ENCODE results near the gene CALHM5. TPM values are rescaled to one million over a fixed set of nuclear protein-coding genes. Genes with fewer than 3 reads are reported as not detected.
A peak's percentile ranks its signal among the peaks of the same experiment; 100 is the strongest.

CALHM5 gene
- total RNA-seq, 1 experiment from 2014 or later = not detected

DNA sequence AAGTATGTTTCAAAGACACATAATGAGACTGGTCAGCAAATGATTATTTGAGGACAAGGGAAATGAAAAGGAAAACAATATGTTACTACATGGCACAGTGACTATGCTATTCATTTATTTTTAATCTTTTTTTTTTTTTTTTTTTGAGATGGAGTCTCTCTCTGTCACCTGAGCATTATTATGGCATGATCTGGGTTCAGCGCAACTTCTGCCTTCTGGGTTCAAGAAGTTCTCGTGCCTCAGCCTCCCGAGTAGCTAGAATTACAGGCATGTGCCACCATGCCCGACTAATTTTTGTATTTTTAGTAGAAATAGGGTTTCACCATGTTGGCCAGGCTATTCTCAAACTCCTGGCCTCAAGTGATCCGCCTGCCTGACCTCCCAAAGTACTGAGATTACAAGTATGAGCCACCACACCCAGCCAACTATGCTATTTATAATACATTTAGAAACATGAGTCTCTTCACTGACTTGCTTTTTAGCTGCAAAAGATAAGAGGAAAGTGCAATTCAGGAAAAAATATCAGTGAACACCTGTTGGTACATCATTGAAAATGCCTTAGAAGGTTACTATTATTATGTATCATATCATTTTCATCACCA is 45.5 kb downstream of the CALHM5 start:
- peaks cover 32% of the 10 kb centered on the region for H3K27me3 ChIP-seq (ENCODE audit: control insufficient read depth, insufficient read depth, low read length)
- CTCF ChIA-PET = no interaction called here
- H3K4me1 ChIP-seq (ENCODE audit: control insufficient read depth, insufficient read depth, low read length) = no peaks in the 10 kb centered on the region; the same call in 1 of the 2 replicates
- in situ Hi-C loops (cut with HindIII; ENCODE audit: low pct_unique_long_range_greater_than_20kb, low sequenced_read_pairs) (no loop called here), intact Hi-C loops (cut with micrococcal nuclease; ENCODE audit: unreplicated experiment) (loop anchor here (5.0 kb wide), 1 partner anchor 270 kb away; no protein-coding TSS in a partner anchor)
- DNase-seq (ENCODE audit: low read depth, low spot score) (no peak), ATAC-seq (no peak)
- no peak overlapping the region for H3K27ac ChIP-seq (ENCODE audit: low read length)
- no peak overlapping the region for H3K4me3 ChIP-seq (ENCODE audit: low read depth in 2 of 2, low read length in 2 of 2)
- no peaks in the 10 kb centered on the region for H3K9me3 ChIP-seq (ENCODE audit: control insufficient read depth, insufficient read depth, low read depth, low read length)
- no peak for TF ChIP-seq POLR2AphosphoS5 (IDR thresholded peaks at IDR 0.05; ENCODE audit: low read depth, low read length)
- TF ChIP-seq, protein P1, sequence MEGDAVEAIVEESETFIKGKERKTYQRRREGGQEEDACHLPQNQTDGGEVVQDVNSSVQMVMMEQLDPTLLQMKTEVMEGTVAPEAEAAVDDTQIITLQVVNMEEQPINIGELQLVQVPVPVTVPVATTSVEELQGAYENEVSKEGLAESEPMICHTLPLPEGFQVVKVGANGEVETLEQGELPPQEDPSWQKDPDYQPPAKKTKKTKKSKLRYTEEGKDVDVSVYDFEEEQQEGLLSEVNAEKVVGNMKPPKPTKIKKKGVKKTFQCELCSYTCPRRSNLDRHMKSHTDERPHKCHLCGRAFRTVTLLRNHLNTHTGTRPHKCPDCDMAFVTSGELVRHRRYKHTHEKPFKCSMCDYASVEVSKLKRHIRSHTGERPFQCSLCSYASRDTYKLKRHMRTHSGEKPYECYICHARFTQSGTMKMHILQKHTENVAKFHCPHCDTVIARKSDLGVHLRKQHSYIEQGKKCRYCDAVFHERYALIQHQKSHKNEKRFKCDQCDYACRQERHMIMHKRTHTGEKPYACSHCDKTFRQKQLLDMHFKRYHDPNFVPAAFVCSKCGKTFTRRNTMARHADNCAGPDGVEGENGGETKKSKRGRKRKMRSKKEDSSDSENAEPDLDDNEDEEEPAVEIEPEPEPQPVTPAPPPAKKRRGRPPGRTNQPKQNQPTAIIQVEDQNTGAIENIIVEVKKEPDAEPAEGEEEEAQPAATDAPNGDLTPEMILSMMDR (IDR thresholded peaks at IDR 0.05) = no peak
- TF ChIP-seq TCF7L2 (IDR thresholded peaks at IDR 0.05; ENCODE audit: low read depth, low read length) = no peak
- TF ChIP-seq SIN3A (IDR thresholded peaks at IDR 0.05; ENCODE audit: borderline replicate concordance, insufficient read depth, low read depth, low read length) = no peak
- no peak for TF ChIP-seq REST (IDR thresholded peaks at IDR 0.05; ENCODE audit: insufficient read depth in 1 of 2, low read depth in 2 of 2, low read length in 1 of 2)
- H3K36me3 ChIP-seq (ENCODE audit: control insufficient read depth, insufficient read depth, low read length) = no peaks in the 10 kb centered on the region
- POLR2A ChIA-PET = no interaction called here
- BruUV-seq (replicated peaks) = no TSS peak

- ATAC-seq (0 out of 2 replicates have a peak, but pooled peaks have one; percentile 13), DNase-seq (ENCODE audit: low read depth, low spot score) (peak; percentile 51)
- ChIA-PET CTCF (no interaction called here), POLR2A (interaction anchor here (0.5 kb wide), 1 partner anchor 55 kb away, joined by 3 read pairs; no protein-coding TSS in a partner anchor)
- no peak for TF ChIP-seq REST (IDR thresholded peaks at IDR 0.05; ENCODE audit: insufficient read depth in 1 of 2, low read depth in 2 of 2, low read length in 1 of 2)
- no peak for TF ChIP-seq TCF7L2 (IDR thresholded peaks at IDR 0.05; ENCODE audit: low read depth, low read length)
- TF ChIP-seq, protein P1 (IDR thresholded peaks at IDR 0.05) = no peak
- no peak for TF ChIP-seq POLR2AphosphoS5 (IDR thresholded peaks at IDR 0.05; ENCODE audit: low read depth, low read length)
- TF ChIP-seq SIN3A (IDR thresholded peaks at IDR 0.05; ENCODE audit: borderline replicate concordance, insufficient read depth, low read depth, low read length) = no peak
- Histone ChIP-seq H3K27me3 (ENCODE audit: control insufficient read depth, insufficient read depth, low read length) (peaks cover 33% of the 10 kb centered on the region), H3K4me1 (ENCODE audit: control insufficient read depth, insufficient read depth, low read length) (no peaks in the 10 kb centered on the region; the same call in 1 of the 2 replicates), H3K4me3 (ENCODE audit: low read depth in 2 of 2, low read length in 2 of 2) (no peak overlapping the region), H3K27ac (ENCODE audit: low read length) (no peak overlapping the region), H3K36me3 (ENCODE audit: control insufficient read depth, insufficient read depth, low read length) (no peaks in the 10 kb centered on the region), H3K9me3 (ENCODE audit: control insufficient read depth, insufficient read depth, low read depth, low read length) (no peaks in the 10 kb centered on the region)
- in situ Hi-C loops (cut with HindIII; ENCODE audit: low pct_unique_long_range_greater_than_20kb, low sequenced_read_pairs) = no loop called here
- intact Hi-C loops (cut with micrococcal nuclease; ENCODE audit: unreplicated experiment) = loop anchor here (5.0 kb wide), 1 partner anchor 271 kb away; no protein-coding TSS in a partner anchor
- BruUV-seq (replicated peaks) = no TSS peak
Measured at GRCh38 chr6:116557893-116558292, 46.5 kb downstream of the CALHM5 start.

Data from Panc1 (cell line).